NCI-H1105 (cell line): ENCODE data around the gene TMEM147.

Source experiments
- DNase-seq: peaks from one replicate; lab custom pipeline; 2025; lab: John Stamatoyannopoulos, UW

The TMEM147 gene

GRCh38 chr19:35521124-35521743 lies 24.2 kb upstream of the TMEM147 start:
- DNase-seq = no peak

GRCh38 chr19:35522745-35523327 lies 22.6 kb upstream of the TMEM147 start:
- no peak for DNase-seq

- DNase-seq = no peak
Observed at GRCh38 chr19:35524181-35524837, 21.1 kb upstream of the TMEM147 start.

- no peak for DNase-seq
Observed at GRCh38 chr19:35525873-35526272, 19.6 kb upstream of the TMEM147 start.

GRCh38 chr19:35528218-35529038 lies 17.0 kb upstream of the TMEM147 start, which contains the start of gene SBSN:
Gene SBSN (minus strand): TSS chr19:35528311. CDS start chr19:35528281, 30 bp downstream.
- DNase-seq = no peak

GRCh38 chr19:35529241-35530218 lies 15.9 kb upstream of the TMEM147 start:
- no peak for DNase-seq

GRCh38 chr19:35531291-35531690 lies 14.1 kb upstream of the TMEM147 start:
- DNase-seq = no peak

- DNase-seq = no peak
Observed at GRCh38 chr19:35533201-35533821, 12.1 kb upstream of the TMEM147 start, which contains the start of gene GAPDHS. Gene GAPDHS (plus strand): TSS chr19:35533456. CDS start chr19:35533528, 72 bp downstream.

- DNase-seq = no peak
Observed at GRCh38 chr19:35533822-35534392, 11.5 kb upstream of the TMEM147 start.

GRCh38 chr19:35534803-35535480 lies 10.5 kb upstream of the TMEM147 start:
- no peak for DNase-seq

GRCh38 chr19:35539314-35539713 lies 6.1 kb upstream of the TMEM147 start:
- DNase-seq = no peak

GRCh38 chr19:35539850-35540249 lies 5.6 kb upstream of the TMEM147 start:
- no peak for DNase-seq

- DNase-seq = no peak
Observed at GRCh38 chr19:35540356-35540927, 5.0 kb upstream of the TMEM147 start.

GRCh38 chr19:35542209-35542608 lies 3.2 kb upstream of the TMEM147 start:
- DNase-seq = no peak

GRCh38 chr19:35543280-35544109 lies 1.9 kb upstream of the TMEM147 start:
- DNase-seq = no peak

- DNase-seq = no peak
Observed at GRCh38 chr19:35544110-35544802, 1.2 kb upstream of the TMEM147 start.

GRCh38 chr19:35545855-35546381 lies 492 bp downstream of the TMEM147 start:
- DNase-seq = peak; percentile 38

GRCh38 chr19:35546532-35546931 lies 1.1 kb downstream of the TMEM147 start:
- DNase-seq = no peak
